HG02678 (cell line): ENCODE measurements around the gene ADGRD1.

ENCODE experiments used
- ATAC-seq: cut with Tn5 transposase; IDR thresholded peaks from one replicate; pipeline ENCODE4 v1.9.1; 2021; ENCODE audit warnings: mild to moderate bottlenecking, moderate library complexity; ENCODE audit not compliant: unreplicated experiment

Gene ADGRD1

GRCh38 chr12:131005161-131006035 lies 51.7 kb downstream of the ADGRD1 start:
- no peak for ATAC-seq

DNA sequence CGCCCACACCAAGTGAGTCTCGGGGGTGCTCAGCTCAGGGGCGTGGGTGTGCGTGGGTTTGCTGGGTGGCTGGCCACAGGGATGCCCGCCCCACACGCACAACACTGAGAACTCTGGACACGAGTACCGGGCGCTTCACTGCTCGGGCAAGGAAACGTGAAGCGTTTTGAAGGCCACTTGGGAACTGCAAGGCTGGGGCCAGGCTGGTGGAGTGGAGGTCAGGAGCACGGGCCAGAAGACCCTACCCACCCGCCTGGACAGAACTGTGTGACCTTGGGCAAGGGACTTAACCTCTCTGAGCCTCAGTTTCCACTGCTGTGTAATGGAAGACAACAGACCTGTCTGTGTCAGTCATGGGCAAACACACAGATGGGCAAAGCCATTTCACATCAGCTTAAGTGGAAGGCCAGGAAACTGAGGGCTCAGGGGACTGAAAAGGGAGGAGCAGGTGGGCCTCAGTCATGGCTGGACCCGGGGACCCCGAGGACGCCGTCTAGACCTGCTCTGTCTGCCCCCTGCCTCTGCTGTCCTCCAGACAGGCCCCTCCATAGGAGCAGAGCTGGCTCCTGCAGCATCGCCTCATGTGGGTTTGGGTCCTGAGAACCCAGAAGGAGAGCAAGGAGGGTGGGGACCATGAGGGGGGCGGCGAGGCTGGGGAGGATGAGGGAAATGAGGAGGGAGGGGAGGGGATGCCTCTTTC lies 52.5 kb downstream of the ADGRD1 start:
- no peak for ATAC-seq

GRCh38 chr12:131007031-131007739 lies 53.5 kb downstream of the ADGRD1 start:
- ATAC-seq, result no peak

DNA sequence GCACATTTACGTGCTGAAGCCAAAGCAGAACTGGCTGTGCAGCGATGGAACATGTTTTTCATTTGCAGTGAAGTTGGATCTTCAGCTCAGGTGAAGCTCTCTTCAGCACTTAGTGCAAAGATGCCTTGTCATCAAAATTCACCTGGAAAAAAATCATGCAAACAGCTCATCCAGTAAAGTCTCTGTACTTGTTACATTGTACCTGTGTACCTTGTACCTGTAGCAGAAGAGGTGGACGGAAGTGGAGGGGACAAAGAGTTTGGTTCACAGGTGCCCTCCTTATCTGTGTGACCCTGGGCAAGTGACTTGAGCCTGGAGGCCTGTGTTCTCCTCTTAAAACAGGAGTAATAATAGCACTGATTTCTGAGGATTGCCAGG lies 54.0 kb downstream of the ADGRD1 start:
- ATAC-seq, result no peak

GRCh38 chr12:131008131-131008912 lies 54.6 kb downstream of the ADGRD1 start:
- ATAC-seq, result no peak

DNA sequence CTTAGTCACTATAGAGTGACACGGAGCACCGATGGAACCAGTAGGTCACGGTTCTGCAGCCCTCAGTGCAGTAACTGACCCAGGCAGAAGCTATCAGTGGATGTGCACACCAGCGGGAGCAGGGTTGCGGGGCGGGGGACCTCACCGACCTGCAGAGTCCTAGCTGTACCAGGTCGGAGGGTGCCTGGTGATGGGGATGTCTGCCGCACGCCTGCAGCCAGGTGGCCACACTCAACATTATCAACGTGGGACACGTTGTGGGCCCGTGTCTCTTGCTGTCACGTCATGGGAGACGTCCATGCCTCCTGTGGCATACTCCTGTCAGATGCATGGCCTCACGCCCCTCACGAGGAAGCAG lies 55.2 kb downstream of the ADGRD1 start:
- ATAC-seq, result no peak

DNA sequence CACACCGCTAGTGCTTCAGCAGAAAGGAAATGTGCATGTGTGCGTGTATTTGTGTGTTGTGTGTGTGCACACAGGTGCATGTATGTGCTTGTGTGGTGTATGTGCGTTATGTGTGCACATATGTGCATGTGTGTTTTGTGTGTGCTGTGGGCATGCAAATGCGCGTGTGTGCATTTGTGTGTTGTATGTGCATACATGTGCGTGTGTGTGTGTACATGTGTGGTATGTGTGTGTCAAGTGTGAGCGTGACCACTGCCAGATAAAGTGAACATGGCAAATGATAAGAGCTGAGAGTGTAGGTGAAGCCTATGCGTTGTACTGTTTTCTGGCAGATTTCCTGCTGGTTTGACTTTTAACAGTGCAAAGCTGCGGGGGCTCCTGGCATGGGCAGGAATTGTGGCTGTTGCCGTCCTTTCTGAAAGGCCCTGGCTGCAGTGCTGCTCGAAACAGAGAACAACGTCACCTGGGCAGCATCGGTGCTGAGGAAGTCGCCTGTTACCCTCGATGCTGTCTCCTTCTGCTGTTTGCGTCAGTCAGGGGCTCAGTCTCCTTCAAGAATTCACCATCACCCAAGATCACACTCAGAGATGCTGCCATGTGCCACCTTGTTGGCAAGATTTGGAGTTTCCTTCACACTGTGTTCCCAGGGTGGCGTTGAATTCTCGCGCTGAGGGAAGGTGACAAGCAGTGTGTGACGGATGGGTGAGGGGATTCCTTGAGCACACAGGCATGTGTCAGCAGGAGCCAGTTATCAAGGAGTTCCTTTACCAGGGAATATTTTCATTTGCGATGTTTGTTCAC lies 56.1 kb downstream of the ADGRD1 start:
- ATAC-seq, result no peak

DNA sequence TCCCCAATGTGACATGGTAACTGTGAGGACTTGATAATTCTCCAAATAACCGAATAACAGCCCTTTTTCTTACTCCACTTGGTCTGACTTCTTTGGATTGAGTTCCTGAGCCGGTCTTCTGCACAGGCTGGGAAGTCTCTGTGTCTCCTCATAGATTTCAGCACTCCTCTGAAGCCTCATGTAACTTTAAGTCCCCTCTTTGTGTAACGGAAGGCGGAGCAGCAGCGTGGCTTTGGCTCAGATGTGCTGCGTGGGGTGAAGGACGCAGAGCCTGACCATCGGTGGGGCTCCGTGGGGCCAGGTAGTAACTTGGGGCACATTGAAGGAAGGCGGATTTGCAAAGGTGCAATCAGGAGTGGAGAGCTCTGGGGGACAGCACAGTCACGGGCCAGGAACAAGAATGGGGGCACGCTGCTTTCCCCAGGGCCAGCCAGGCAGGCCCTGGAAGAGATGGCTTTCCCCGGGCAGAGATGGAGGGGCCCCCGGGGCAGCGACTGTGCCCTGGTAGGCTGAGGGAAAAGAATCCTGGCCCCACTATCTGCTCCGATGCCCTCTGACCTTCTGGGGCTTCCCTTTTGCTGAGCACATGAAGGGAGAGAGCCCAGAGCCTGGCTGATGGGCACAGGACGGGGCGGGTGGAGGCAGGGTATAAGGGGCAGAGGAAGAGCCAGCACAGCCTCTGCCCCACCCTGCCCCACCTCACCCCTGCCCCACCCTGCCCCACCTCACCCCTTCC lies 56.9 kb downstream of the ADGRD1 start:
- no peak for ATAC-seq

- ATAC-seq, result no peak
These were observed 57.7 kb downstream of the ADGRD1 start for GRCh38 chr12:131011165-131012079.

DNA sequence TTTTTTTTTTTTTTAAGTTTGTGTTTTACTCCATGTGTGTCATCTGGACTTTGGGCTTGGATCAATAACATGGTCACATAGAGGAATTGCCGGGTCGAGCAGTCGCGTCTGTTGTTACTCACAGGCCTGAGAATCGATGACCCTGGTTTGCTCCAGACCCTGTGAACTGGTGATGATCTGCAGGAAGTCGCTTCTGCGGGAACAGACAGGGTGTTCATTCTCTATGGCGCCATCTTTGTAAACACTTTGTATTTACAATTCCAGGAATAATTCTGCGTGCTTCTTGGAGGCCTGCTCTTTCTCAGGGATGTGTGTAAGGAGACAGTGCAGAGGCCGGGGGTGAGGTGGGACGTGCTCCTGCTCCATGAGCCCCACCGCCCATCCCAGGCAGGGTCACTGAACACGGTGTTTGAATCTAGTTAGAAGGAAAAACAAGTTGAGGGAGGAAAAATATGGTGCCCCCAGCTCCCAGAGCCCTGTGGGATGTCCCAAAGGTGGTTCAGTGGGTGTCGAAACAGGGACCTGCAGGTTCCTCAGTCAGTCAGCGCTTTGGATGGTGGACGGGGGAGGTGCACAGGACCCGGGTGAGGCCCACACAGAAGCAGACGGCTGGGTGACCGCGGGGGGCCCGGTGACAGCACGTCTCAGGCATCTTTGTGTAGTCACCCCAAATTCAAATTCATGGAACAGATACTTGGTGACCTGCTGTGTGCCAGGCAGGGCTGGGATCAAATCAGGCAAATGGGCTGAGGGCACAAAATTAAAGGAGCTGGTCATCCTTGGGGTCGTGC lies 58.8 kb downstream of the ADGRD1 start:
- no peak for ATAC-seq

- ATAC-seq, result no peak
These were observed 59.4 kb downstream of the ADGRD1 start for GRCh38 chr12:131013118-131013517.

DNA sequence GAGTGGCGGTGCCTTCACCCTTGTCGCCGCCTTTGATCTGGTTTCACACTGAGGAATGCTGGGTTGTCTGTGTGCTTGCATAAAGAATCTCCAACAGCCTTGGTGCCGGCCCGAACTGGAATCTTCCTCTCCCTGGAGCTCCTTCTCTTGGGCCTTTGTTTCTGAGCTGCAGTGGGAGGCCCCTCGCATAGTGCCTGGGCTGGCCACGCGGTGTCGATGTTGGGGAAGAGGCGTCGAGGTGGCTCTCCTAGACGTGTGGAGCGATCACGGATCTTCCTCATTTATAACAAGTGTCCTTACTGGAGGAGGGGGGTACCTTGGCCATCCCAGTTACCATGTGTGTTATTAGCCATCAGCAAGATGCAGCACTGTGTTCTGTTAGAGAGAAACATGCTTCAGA lies 60.6 kb downstream of the ADGRD1 start:
- ATAC-seq, result no peak

DNA sequence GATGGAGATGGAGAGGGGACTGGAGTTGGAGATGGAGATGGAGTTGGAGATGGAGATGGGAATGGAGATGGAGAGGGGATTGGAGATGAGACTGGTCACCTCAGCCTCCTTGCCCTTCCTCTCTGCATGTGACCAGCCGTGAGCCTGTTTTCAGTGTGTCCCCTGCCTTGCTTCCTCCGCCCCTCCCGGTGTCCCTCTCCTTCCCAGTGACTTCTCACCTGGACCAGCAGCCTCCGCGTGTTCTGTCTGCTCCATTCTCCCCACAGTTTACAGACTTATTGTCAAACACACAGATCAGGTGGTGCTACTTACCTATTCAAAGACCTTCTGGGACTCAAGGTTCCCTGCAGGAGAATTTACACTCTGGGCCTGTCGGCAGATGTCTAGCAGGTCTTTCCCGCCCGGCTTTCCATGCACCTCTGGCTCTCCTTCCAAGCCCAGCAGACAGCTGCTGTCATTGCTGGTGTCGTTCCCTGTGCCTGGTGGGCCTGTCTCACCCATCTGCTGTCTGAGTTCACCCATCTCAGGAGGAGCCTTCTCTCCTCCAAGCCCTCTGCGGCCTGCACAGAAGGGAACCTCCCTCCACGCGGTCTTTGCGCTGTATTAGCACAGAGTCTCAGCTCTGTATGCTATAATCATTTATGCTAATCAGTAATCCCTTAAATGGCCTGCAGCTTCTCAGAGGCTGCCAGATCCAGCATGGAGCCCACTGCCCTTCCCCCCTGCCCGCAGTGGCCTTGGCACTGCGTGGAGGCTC lies 62.1 kb downstream of the ADGRD1 start:
- no peak for ATAC-seq

GRCh38 chr12:131017477-131017991 lies 63.8 kb downstream of the ADGRD1 start:
- no peak for ATAC-seq

DNA sequence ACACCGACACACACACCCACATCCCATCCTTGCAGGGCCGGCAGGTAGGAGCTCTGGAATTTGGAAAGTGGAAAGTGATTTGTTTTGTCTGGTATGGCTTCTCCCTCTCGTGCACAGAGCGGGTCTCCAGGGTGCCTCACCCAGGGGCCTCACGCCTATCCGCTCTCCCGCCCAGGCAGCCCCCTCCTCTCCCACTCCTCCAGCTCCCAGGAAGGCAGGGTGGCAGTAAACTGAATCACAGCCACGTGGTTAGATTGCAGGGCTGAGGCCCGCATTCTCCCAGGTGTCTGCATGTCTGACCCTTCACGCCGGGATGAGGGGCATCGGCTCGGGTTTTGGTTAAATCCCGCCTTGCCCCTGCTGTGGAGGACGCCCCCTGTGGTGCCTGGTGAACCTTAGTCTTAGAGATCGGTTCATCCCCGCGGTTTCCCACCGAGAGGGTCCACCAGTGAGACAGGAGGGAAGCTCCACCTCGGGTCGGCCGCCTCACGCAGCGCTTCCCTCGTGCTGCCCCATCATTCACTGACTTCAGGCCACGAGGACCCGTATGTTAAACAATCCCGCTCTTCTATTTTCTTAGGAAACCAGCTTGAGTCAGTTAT lies 64.4 kb downstream of the ADGRD1 start:
- ATAC-seq, result no peak

- no peak for ATAC-seq
These were observed 65.2 kb downstream of the ADGRD1 start for GRCh38 chr12:131018808-131019397.
